PC-3 (cell line): Measurements from ENCODE around the gene CDKL4. TPM values are rescaled to one million over a fixed set of nuclear protein-coding genes. Genes with fewer than 3 reads are reported as not detected.
"Not testable (repeated sequence)": the region's sequence is repeated elsewhere in the genome, so short reads cannot be mapped to it uniquely, and the experiment has no call there.

Experiments used
- ATAC-seq: fragments of 200-7000 bp; cut with Tn5 transposase; 2 replicates; pipeline ENCODE4 v1.9.1; 2020; ENCODE audit warnings: mild to moderate bottlenecking, moderate library complexity
- BruUV-seq: library from RNA; stranded (reverse); fragments of 400-500 nt; replicated peaks from 2 replicates; lab custom pipeline; 2021; lab: Mats Ljungman, UMichigan
- CTCF ChIA-PET: fragments of 300-600 bp; sonication (Branson Sonifier 250); formaldehyde crosslinking; loops from one replicate; lab custom pipeline; 2022; ENCODE audit warnings: antibody characterized with exemption; lab: Charles Lee
- POLR2A ChIA-PET: fragments of 300-600 bp; sonication (Branson Sonifier 250); formaldehyde crosslinking; loops from one replicate; lab custom pipeline; 2022; ENCODE audit warnings: antibody characterized with exemption; ENCODE audit not compliant: unreplicated experiment; lab: Charles Lee
- DNase-seq: peaks from one replicate; pipeline ENCODE4 v3.0.0-alpha.2; 2015
- H2AFZ ChIP-seq: fragments of 300-600 bp; sonication (generic); 2 replicates; pipeline ENCODE4 v1.6.0; 2016; ENCODE audit warnings: antibody characterized with exemption, low read length
- H3F3A ChIP-seq: fragments of 300-600 bp; sonication (generic); one replicate; pipeline ENCODE4 v1.6.0; 2017; ENCODE audit warnings: antibody characterized with exemption, low read length, control low read depth, mild to moderate bottlenecking; ENCODE audit not compliant: unreplicated experiment
- H3K27ac ChIP-seq: fragments of 300-600 bp; sonication (generic); 2 replicates; pipeline ENCODE4 v1.5.1; 2016; ENCODE audit warnings: mild to moderate bottlenecking, low read length
- H3K27me3 ChIP-seq: fragments of 300-600 bp; sonication (generic); 2 replicates; pipeline ENCODE4 v1.6.1; 2016; ENCODE audit warnings: low read length, mixed read lengths
- H3K36me3 ChIP-seq: fragments of 300-600 bp; sonication (generic); 2 replicates; pipeline ENCODE4 v1.6.1; 2016; ENCODE audit warnings: low read depth, mixed run types, low read length, mixed read lengths
- H3K4me1 ChIP-seq: fragments of 300-600 bp; sonication (generic); 2 replicates; pipeline ENCODE4 v1.5.1; 2016; ENCODE audit warnings: low read length; ENCODE audit not compliant: insufficient read depth
- H3K4me2 ChIP-seq: fragments of 300-600 bp; sonication (generic); 2 replicates; pipeline ENCODE4 v1.6.0; 2016; ENCODE audit warnings: low read length
- H3K4me3 ChIP-seq: fragments of 300-600 bp; sonication (generic); 2 replicates; pipeline ENCODE4 v1.5.1; 2016; ENCODE audit warnings: mild to moderate bottlenecking, low read length, mixed read lengths
- H3K79me2 ChIP-seq: fragments of 300-600 bp; sonication (generic); 2 replicates; pipeline ENCODE4 v1.6.1; 2017; ENCODE audit warnings: low read length, mixed read lengths
- H3K9ac ChIP-seq: fragments of 300-600 bp; sonication (generic); 2 replicates; pipeline ENCODE4 v1.6.0; 2016; ENCODE audit warnings: mild to moderate bottlenecking, low read length
- H3K9me2 ChIP-seq: fragments of 300-600 bp; sonication (generic); replicated peaks from 2 replicates; pipeline ENCODE4 v1.6.1; 2016; ENCODE audit warnings: mixed run types, low read length, mixed read lengths
- H3K9me3 ChIP-seq: fragments of 300-600 bp; sonication (generic); 2 replicates; pipeline ENCODE4 v1.6.1; 2016; ENCODE audit warnings: low read length, mixed read lengths
- H4K20me1 ChIP-seq: fragments of 300-600 bp; sonication (generic); 2 replicates; pipeline ENCODE4 v1.6.1; 2016; ENCODE audit warnings: low read length, mixed read lengths
- EZH2 ChIP-seq: fragments of 300-600 bp; sonication (generic); IDR thresholded peaks from one replicate; pipeline ENCODE4 v1.6.1; 2017; ENCODE audit warnings: antibody characterized with exemption, mild to moderate bottlenecking, low read length; ENCODE audit not compliant: unreplicated experiment
- EZH2phosphoT487 ChIP-seq: fragments of 300-600 bp; sonication (generic); IDR thresholded peaks from 2 replicates; pipeline ENCODE4 v1.6.1; 2018; ENCODE audit warnings: mild to moderate bottlenecking, antibody characterized with exemption, low read length, borderline replicate concordance
- intact Hi-C: fragments of 100-400 bp; cut with micrococcal nuclease; formaldehyde crosslinking; loops from 2 replicates; pipeline ENCODE4 v1.9.0; 2023
- total RNA-seq: library from RNA; depleted of rRNA; stranded (reverse); fragments of >200 nt; gene quantifications from 2 replicates; pipeline ENCODE4 v1.2.3, GENCODE V29; 2014
- TF ChIP-seq, protein P1 (sequence below): fragments of 300-600 bp; sonication (generic); conservative IDR thresholded peaks from 2 replicates; pipeline ENCODE4 v1.5.1; 2017; ENCODE audit warnings: antibody characterized with exemption, low read depth, mild to moderate bottlenecking, low read length

CDKL4 gene
- total RNA-seq, 1 experiment from 2014 or later, result 0.07 TPM

DNA sequence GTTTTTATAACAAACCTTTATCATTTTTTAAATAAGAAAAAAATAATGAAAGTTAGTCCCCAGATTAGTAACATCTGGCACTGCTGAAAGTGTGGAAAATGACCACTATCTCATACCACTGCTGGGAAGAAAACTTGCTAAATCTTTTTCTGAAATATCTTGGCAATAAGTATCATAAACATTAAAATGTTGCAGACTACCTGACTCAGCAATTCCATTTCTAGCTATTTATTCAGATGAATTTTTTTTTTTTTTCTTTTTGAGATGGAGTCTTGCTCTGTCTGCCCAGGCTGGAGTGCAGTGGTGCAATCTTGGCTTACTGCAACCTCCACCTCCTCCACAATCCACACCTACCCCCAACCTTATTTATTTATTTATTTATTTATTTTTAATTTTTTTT lies 87.7 kb downstream of the CDKL4 start:
- Histone ChIP-seq H3K27ac (no peak overlapping the region), H3K4me3 (no peak overlapping the region), H4K20me1 (no peaks in the 10 kb centered on the region), H3K9me3 (no peaks in the 10 kb centered on the region), H3K36me3 (no peaks in the 10 kb centered on the region), H3F3A (no peaks in the 10 kb centered on the region), H2AFZ (no peak overlapping the region), H3K4me1 (peaks cover 14% of the 10 kb centered on the region), H3K79me2 (no peaks in the 10 kb centered on the region), H3K9ac (no peak overlapping the region), H3K9me2 (no peaks in the 10 kb centered on the region; the same call in 1 of the 2 replicates), H3K27me3 (no peaks in the 10 kb centered on the region), H3K4me2 (no peak overlapping the region)
- POLR2A ChIA-PET, result no interaction called here
- ATAC-seq (no peak), DNase-seq (no peak)
- BruUV-seq, result no TSS peak
- TF ChIP-seq EZH2phosphoT487, result no peak
- TF ChIP-seq, protein P1, sequence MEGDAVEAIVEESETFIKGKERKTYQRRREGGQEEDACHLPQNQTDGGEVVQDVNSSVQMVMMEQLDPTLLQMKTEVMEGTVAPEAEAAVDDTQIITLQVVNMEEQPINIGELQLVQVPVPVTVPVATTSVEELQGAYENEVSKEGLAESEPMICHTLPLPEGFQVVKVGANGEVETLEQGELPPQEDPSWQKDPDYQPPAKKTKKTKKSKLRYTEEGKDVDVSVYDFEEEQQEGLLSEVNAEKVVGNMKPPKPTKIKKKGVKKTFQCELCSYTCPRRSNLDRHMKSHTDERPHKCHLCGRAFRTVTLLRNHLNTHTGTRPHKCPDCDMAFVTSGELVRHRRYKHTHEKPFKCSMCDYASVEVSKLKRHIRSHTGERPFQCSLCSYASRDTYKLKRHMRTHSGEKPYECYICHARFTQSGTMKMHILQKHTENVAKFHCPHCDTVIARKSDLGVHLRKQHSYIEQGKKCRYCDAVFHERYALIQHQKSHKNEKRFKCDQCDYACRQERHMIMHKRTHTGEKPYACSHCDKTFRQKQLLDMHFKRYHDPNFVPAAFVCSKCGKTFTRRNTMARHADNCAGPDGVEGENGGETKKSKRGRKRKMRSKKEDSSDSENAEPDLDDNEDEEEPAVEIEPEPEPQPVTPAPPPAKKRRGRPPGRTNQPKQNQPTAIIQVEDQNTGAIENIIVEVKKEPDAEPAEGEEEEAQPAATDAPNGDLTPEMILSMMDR, result no peak
- intact Hi-C loops, result no loop called here
- CTCF ChIA-PET, result no interaction called here

GRCh38 chr2:39155573-39155972 lies 88.2 kb downstream of the CDKL4 start:
- DNase-seq, H3K4me3 ChIP-seq, POLR2A ChIA-PET, H3K79me2 ChIP-seq, H3F3A ChIP-seq, H3K9me2 ChIP-seq, H4K20me1 ChIP-seq, H3K36me3 ChIP-seq, CTCF ChIA-PET, H3K4me2 ChIP-seq, H2AFZ ChIP-seq, H3K9ac ChIP-seq, intact Hi-C loops, H3K27me3 ChIP-seq, BruUV-seq, ATAC-seq, H3K9me3 ChIP-seq, H3K27ac ChIP-seq: not testable (repeated sequence)
- peaks cover 14% of the 10 kb centered on the region for H3K4me1 ChIP-seq

- H3K9me3 ChIP-seq, result no peaks in the 10 kb centered on the region
- peaks cover 14% of the 10 kb centered on the region for H3K4me1 ChIP-seq
- no peak for ATAC-seq
- DNase-seq, result no peak
- TF ChIP-seq EZH2phosphoT487, result no peak
- TF ChIP-seq, protein P1, result no peak
- no peak for TF ChIP-seq EZH2
- no peaks in the 10 kb centered on the region for H3K79me2 ChIP-seq
- H3K27ac ChIP-seq, result no peak overlapping the region
- H2AFZ ChIP-seq, result no peak overlapping the region
- no peak overlapping the region for H3K4me3 ChIP-seq
- no peak overlapping the region for H3K4me2 ChIP-seq
- no peaks in the 10 kb centered on the region; the same call in 1 of the 2 replicates for H3K9me2 ChIP-seq
- ChIA-PET CTCF (no interaction called here), POLR2A (no interaction called here)
- H3K36me3 ChIP-seq, result no peaks in the 10 kb centered on the region
- no peaks in the 10 kb centered on the region for H3F3A ChIP-seq
- BruUV-seq, result no TSS peak
- no peaks in the 10 kb centered on the region for H4K20me1 ChIP-seq
- no peaks in the 10 kb centered on the region for H3K27me3 ChIP-seq
- no peak overlapping the region for H3K9ac ChIP-seq
- intact Hi-C loops, result no loop called here
Measured at GRCh38 chr2:39154944-39155343, 88.8 kb downstream of the CDKL4 start.
